ES-I3 (cell line): ENCODE data around the gene MED9.

Source experiments
- H3K36me3 ChIP-seq: 2 replicates; pipeline ENCODE4 v1.6.1; 2013; ENCODE audit warnings: mild to moderate bottlenecking, low read length, control low read depth, moderate library complexity; ENCODE audit not compliant: insufficient read depth
- H3K4me1 ChIP-seq: 2 replicates; pipeline ENCODE4 v1.6.1; 2013; ENCODE audit warnings: mild to moderate bottlenecking, control low read depth, low read length; ENCODE audit not compliant: insufficient read depth
- H3K9ac ChIP-seq: 2 replicates; pipeline ENCODE4 v1.6.1; 2013; ENCODE audit warnings: low read depth, mild to moderate bottlenecking, low read length, moderate library complexity
- H3K9me3 ChIP-seq: 2 replicates; pipeline ENCODE4 v1.6.1; 2013; ENCODE audit warnings: mild to moderate bottlenecking, low read length, moderate library complexity; ENCODE audit not compliant: control insufficient read depth, insufficient read depth

The MED9 gene

DNA sequence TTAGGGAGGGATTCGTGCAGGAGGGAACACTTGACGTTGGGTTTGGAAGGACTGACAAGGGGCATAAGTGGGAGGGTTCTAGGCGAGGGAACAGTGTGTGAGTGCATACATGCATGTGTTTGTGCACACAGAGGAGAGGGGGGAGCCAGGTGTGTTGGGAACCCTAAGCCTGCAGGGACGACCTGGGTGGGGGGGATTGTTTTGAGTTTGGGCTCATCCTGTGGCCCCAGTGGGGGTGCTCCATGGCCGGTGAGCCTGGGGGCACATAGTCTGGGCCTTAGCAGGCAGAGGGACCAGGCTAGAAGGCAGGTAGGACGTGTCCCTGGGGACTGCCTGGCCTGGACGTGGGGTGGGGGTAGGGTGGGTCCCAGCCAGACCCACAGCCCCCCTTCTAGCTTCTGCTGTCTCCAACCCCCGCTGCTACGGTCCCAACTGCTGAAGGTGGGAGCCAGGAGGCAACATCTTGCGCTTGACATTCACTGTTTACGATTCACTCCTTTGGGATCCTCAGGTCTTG lies 31.3 kb downstream of the MED9 start:
- no peaks in the 10 kb centered on the region for H3K36me3 ChIP-seq
- no peak overlapping the region for H3K9ac ChIP-seq
- H3K9me3 ChIP-seq = no peaks in the 10 kb centered on the region
- H3K4me1 ChIP-seq = no peaks in the 10 kb centered on the region

GRCh38 chr17:17508646-17509591 lies 32.1 kb downstream of the MED9 start:
- H3K36me3 ChIP-seq = no peaks in the 10 kb centered on the region
- no peaks in the 10 kb centered on the region for H3K9me3 ChIP-seq
- H3K4me1 ChIP-seq = no peaks in the 10 kb centered on the region
- no peak overlapping the region for H3K9ac ChIP-seq

- Histone ChIP-seq H3K36me3 (no peaks in the 10 kb centered on the region), H3K9me3 (no peaks in the 10 kb centered on the region), H3K4me1 (peaks cover 3% of the 10 kb centered on the region; the same call in 1 of the 2 replicates), H3K9ac (no peak overlapping the region)
Observed at GRCh38 chr17:17509601-17510425, 33.0 kb downstream of the MED9 start.

- Histone ChIP-seq H3K9me3 (no peaks in the 10 kb centered on the region), H3K4me1 (peaks cover 12% of the 10 kb centered on the region), H3K36me3 (no peaks in the 10 kb centered on the region), H3K9ac (no peak overlapping the region)
Observed at GRCh38 chr17:17510456-17511292, 33.9 kb downstream of the MED9 start.

DNA sequence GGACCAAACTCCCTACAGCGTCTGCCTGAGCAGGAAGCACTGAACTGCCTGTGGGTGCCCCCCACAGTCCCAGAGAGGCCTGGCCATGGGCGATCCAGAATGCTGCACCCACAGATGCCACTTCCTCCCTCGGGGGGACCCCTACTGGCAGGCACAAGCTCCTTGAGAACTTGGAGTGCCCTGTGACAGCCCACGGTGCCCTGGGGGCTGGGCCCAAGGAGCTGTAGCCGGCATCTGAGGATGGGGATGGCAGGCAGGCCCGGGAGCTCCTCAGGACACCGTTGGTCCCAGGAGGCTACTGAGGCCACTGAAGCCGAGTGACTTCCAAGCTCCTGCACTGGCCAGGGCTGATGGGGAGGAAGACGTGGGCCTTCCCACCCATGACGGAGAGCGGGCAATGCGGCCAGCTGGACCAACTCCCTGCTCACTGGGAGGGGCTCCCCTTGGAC lies 34.5 kb downstream of the MED9 start:
- H3K9ac ChIP-seq = no peak overlapping the region
- peaks cover 18% of the 10 kb centered on the region for H3K4me1 ChIP-seq
- no peaks in the 10 kb centered on the region for H3K36me3 ChIP-seq
- H3K9me3 ChIP-seq = no peaks in the 10 kb centered on the region

GRCh38 chr17:17511881-17512858 lies 35.4 kb downstream of the MED9 start:
- H3K36me3 ChIP-seq = no peaks in the 10 kb centered on the region
- H3K9ac ChIP-seq = no peak overlapping the region
- no peaks in the 10 kb centered on the region for H3K9me3 ChIP-seq
- peaks cover 22% of the 10 kb centered on the region for H3K4me1 ChIP-seq

GRCh38 chr17:17512866-17513265 lies 36.1 kb downstream of the MED9 start:
- H3K9ac ChIP-seq = no peak overlapping the region
- H3K36me3 ChIP-seq = no peaks in the 10 kb centered on the region
- peaks cover 22% of the 10 kb centered on the region for H3K4me1 ChIP-seq
- H3K9me3 ChIP-seq = no peaks in the 10 kb centered on the region

GRCh38 chr17:17513626-17514025 lies 36.8 kb downstream of the MED9 start:
- Histone ChIP-seq H3K36me3 (no peaks in the 10 kb centered on the region), H3K9me3 (no peaks in the 10 kb centered on the region), H3K9ac (no peak overlapping the region), H3K4me1 (peaks cover 22% of the 10 kb centered on the region)

GRCh38 chr17:17514361-17514992 lies 37.7 kb downstream of the MED9 start:
- H3K36me3 ChIP-seq = no peaks in the 10 kb centered on the region
- no peaks in the 10 kb centered on the region for H3K9me3 ChIP-seq
- peaks cover 22% of the 10 kb centered on the region for H3K4me1 ChIP-seq
- H3K9ac ChIP-seq = no peak overlapping the region

GRCh38 chr17:17514993-17515933 lies 38.5 kb downstream of the MED9 start:
- Histone ChIP-seq H3K9me3 (no peaks in the 10 kb centered on the region), H3K9ac (no peak overlapping the region), H3K36me3 (no peaks in the 10 kb centered on the region)

GRCh38 chr17:17515934-17516930 lies 39.4 kb downstream of the MED9 start:
- H3K36me3 ChIP-seq = no peaks in the 10 kb centered on the region
- no peaks in the 10 kb centered on the region for H3K9me3 ChIP-seq
- H3K9ac ChIP-seq = no peak overlapping the region
- peaks cover 22% of the 10 kb centered on the region for H3K4me1 ChIP-seq

More at GRCh38 chr17:17514993-17515933, 38.5 kb downstream of the MED9 start:
- H3K4me1 ChIP-seq = peaks cover 22% of the 10 kb centered on the region
